ENCODE data around the gene WLS.

WLS gene

GRCh38 chr1:68225781-68226180, 6.5 kb downstream of the WLS start:
- DNase-seq, result peak; percentile 39

GRCh38 chr1:68223687-68224086, 8.6 kb downstream of the WLS start:
- no peak for DNase-seq

GRCh38 chr1:68221980-68222373, 10.3 kb downstream of the WLS start:
- DNase-seq, result peak; percentile 74

- DNase-seq, result no peak
Measured at GRCh38 chr1:68221001-68221979, 11.0 kb downstream of the WLS start.

- DNase-seq, result no peak
Measured at GRCh38 chr1:68220420-68220819, 11.9 kb downstream of the WLS start.

GRCh38 chr1:68218490-68218889, 13.8 kb downstream of the WLS start:
- DNase-seq, result peak; percentile 48

- DNase-seq, result no peak
Measured at GRCh38 chr1:68217618-68218017, 14.7 kb downstream of the WLS start.

GRCh38 chr1:68217060-68217554, 15.2 kb downstream of the WLS start:
- DNase-seq, result no peak

GRCh38 chr1:68216089-68216772, 16.1 kb downstream of the WLS start:
- no peak for DNase-seq

- peak; percentile 74 for DNase-seq
Measured at GRCh38 chr1:68213843-68214242, 18.5 kb downstream of the WLS start.

DNA sequence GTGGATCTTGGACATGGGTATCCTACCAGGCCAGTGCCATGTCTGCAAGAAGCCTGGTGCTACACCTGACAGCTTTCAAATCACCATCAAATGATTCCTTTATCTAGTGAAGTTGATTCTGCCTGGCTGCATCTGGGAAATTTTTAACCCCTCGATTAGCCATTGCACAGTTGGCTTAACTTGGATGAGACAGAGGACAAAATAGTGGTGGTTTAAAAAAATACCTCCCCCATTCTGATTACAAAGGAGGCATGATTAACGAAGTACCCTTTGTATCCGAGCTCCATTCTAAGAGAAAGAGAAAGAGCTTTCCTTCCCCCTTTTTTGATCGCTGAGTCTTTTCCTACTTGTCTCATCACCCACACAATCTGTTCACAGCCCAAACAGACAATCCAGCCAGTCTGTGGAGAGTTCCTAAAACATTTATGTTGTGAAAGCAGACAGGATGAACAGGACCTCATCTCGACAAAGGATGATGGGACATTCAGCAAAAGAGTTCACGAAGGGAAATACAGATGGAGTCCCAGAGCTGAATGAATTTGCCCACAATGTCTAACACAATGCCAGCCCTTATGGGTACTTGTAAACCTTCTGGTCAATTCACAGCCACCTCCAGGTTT, 20.5 kb downstream of the WLS start:
- no peak for DNase-seq

DNA sequence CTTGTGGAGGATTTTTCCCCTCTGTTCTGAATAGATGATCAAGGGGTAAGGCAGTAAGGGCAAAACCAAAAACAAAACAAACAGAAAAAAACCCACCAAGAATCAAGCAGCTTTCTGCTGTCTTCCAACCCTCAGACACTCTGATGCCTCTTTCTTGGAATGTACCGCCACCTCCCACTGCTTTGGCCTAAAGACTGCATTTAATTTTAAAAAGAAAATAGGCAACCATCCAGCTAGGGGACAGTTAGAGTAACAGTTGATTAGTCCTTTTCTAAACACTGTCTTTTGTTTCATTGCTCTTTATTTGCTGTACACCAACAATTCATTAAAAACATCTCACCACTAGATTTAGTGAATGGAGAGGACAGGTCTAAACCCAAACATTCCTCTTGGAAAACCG, 21.5 kb downstream of the WLS start:
- peak; percentile 30 for DNase-seq

DNA sequence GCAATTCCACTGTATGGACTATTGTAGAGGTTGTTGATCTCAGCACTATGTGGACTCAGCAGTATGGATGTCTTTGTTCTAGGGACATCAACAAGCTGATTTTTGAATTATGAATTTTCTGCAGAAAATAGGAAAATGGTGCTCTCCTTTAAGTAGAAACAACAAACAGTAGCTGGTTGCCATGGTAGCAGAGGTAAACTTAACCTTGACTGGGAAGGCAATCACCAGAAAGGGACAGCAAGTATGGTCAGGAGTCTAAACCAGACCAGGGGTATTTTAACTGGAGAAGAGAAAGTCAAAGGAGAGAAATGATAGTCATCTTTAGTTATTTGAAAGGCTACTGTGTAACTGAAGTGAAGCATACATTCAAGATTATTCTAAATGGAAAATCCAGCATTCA, 22.3 kb downstream of the WLS start:
- no peak for DNase-seq

GRCh38 chr1:68206848-68207689, 25.3 kb downstream of the WLS start:
- peak; percentile 73 for DNase-seq

DNA sequence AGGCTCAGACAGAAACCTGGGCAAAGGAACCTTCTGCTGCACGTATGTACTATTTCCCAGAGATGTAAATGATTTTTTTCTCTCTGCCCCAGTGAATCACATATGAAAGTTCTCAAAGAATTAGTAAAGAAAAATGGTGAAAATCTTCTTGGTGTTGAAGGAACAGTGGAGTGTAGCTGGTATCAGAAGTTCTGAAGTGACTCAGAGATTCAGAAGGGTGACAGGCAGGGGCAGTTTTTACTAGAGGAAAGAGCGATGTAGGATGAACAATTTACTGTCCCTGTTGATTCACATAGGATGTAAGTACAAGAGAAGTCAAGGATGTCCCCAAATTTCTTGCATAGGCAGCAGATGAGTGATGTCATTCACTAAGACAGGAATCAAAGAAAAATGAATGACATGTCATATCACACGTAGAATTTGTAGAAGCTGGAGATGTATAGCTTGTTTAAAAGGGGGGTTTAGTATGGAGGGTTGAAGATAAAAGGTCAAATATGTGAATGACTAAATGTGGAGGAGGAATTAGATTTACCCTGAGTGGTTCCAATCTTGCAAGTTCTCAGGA, 26.4 kb downstream of the WLS start:
- no peak for DNase-seq

GRCh38 chr1:68204977-68205630, 27.2 kb downstream of the WLS start:
- no peak for DNase-seq

DNA sequence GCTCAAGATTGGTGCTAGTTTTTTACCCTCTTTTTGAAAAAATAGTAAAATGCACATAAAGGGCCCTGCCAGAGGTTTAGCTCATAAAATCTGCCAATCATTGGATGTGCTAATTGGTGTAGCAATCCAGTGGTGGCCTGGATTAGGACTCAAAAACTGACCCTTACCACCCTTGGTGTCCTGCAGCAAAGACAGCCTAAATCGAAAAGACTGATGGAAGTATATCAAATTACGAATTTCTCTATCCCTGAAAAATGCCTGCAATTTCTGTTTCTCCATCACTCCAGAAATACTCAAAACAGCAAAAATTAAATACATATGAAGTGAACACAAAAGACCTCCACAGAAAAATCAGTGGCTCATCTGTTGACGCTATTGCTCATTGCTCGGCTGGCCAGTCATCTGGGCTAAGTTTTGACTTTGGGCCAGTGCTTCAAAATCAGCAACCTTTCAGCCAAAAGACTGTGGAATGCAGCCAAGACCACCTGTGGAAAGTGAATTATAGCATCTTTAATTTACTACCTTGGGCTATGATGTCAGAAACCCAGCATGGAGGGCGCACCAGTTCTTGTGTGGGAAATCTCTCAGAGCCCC, 30.0 kb downstream of the WLS start:
- peak; percentile 75 for DNase-seq

GRCh38 chr1:68201546-68202238, 30.6 kb downstream of the WLS start:
- peak; percentile 30 for DNase-seq

DNA sequence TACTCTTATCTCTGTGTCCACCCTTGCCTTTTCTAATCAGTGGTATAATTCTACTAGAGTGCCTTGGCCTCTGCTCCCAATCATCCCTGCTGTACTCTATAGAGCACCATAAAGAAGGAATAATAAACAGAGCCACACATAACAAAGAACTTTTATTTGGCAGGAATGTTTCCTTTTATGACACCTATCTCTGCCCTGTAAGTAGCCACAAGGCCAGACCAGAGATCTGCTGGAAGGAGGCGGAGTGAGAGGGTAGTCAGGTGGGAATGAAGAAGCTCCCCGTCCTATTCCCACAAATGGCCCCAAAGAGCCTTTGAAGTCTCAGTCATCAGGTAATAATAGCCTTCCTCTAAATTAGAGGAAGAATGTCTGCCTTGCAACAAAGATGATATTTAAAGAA, 32.7 kb downstream of the WLS start:
- DNase-seq, result no peak

DNA sequence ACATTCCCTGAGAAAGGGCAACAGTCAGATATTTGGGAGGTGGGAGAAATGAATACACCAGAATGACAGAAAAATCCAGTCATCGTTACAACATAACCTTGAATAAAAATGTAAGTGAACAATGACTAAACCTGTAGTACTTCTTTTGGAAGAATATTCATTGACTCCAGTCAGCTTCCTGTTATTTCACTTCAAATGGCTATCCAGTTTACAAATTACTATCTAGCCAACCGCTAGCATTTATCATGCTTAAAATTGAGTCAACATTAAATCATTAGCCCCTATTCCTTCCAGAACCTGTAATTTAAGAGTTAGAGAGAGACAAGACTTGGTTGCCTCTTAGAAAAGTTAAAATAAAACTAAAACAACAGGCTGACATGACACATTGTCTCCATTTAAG, 33.6 kb downstream of the WLS start:
- DNase-seq, result peak; percentile 62

GRCh38 chr1:68197891-68198290, 34.4 kb downstream of the WLS start:
- no peak for DNase-seq
